Measurements from ENCODE around the gene ADCY9.

Gene ADCY9

DNA sequence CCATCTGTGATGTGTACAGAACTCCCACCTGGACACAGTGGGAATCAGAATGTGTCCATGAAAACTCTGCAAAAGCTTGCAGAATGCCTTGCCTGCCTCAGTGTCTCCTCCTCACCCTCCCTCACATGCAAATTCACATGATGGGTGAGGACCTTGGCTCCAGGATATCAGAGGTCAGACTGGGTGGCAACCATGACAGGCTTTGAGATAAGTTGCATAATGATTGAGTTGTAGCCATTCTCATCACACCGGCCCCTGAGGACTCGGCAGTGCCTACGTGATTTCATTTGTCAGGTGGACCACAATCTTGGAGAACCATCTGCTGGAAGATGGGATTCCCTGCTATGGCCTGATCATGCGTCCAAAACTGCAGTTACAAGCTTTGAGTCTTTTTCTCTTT is 3.9 kb upstream of the ADCY9 start:
- no peak for DNase-seq

DNA sequence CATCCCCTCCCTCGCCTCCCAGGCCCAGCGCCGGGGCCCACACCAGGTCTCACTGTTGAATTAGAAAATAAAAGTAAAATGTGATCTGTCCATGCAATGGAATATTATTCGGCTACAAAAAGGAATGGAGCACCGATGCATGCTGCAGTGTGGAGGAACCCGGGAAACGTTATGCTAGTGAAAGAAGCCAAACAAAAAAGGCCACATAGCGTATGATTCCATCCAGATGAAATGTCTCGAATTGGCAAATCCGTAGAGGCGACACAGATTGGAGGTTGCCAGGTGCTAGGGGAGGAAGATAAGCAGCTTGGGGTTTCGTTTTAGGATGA is 972 bp upstream of the ADCY9 start:
- DNase-seq = no peak

DNA sequence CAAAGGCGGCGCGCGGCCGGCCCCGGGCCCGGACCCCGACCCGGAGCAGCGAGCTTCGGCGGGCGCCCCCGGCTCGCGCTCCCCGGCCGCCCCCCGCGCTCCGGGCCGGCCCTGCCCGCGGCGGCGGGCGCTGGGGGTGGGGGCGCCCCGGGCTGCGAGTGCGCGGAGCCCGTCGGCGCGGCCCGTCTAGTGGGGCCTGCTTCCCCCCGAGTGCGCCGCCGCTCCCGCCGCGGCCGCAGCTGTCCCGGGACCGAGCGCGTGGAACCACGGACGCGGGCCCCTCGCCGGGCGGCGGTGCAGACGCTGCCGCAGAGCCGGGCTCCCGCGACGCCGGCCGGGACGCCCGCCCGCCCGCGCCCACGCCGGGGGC is 308 bp downstream of the ADCY9 start:
- DNase-seq = no peak

DNA sequence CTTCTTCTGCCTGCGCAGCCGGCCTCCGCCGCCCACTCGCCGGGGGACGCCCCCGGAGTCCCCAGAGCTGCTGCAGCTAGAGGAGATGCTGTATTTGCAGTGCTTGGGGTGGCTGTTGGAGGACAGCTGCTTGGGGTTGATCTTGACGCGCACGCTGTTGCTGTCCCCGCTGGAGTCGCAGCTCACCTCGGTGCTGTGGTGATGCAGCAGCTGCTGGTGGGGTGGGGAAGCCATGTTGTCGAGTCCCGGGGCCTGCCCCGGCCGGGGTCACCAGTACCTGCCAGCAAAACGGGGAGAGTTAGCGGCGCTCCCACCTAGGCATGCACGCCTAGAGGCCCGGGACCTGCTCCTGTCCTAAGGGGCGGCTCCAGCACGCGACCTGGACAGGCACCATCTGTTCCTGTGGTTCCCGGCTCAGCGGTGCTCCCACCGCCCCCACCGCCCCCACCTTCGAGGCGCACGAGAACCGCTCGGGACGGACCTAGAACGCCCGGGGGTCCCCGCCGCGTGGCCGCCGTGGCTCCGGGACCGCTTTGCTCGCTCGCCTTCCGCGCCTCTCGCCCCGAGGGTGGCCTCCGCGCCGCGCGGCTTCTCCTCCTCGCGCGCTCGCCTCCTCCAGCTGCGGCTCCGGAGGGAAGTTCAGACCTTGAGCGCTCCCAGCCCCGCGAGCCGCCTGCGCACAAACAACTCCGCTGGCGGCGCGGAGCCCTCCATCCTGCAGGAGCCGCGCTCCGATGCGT is 863 bp downstream of the ADCY9 start:
- DNase-seq = no peak

DNA sequence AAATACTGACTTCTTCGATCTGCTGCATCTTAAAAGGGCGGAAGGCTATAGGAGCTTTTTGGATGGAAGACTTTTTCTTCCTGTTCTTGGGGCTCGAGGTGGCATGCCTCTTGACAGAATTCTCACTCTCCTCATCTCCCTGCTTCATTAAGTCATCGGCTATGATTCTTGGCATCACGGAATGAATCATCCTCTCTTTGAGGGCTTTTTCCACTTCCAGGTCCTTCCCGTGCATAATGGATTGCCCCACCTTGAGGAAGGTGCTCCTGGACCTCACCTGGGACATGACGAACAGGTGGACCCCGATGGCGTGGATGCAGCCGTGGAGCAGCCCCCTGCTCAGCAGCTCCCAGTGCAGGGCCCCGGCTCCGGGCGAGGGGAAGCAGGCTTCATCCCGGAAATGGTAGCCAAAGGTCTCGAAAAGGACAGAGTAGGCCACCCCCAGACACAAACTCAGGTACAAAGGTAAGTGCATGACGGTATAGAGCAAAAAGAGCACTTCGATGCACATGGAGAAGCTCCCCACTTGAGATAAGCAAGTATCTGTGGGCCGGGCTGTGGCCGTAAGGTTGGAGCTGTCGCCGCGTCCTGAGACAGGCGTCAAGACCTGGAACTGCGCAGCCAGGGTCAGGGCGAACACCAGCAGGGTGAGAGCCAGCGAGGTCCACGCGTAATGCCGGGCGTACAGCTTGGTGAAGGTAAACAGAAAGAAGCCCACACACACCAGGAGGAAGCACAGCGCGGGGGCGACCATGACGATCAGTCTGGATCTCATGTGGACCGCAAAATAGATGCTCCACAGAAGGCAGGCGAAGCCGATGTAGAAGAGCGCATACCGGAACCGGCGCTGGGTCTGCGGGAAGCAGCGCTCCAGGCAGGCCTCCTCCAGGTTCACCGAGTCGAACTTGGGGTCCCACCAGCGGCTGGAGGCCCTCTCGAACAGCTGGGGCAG is 1.7 kb downstream of the ADCY9 start:
- no peak for DNase-seq

DNA sequence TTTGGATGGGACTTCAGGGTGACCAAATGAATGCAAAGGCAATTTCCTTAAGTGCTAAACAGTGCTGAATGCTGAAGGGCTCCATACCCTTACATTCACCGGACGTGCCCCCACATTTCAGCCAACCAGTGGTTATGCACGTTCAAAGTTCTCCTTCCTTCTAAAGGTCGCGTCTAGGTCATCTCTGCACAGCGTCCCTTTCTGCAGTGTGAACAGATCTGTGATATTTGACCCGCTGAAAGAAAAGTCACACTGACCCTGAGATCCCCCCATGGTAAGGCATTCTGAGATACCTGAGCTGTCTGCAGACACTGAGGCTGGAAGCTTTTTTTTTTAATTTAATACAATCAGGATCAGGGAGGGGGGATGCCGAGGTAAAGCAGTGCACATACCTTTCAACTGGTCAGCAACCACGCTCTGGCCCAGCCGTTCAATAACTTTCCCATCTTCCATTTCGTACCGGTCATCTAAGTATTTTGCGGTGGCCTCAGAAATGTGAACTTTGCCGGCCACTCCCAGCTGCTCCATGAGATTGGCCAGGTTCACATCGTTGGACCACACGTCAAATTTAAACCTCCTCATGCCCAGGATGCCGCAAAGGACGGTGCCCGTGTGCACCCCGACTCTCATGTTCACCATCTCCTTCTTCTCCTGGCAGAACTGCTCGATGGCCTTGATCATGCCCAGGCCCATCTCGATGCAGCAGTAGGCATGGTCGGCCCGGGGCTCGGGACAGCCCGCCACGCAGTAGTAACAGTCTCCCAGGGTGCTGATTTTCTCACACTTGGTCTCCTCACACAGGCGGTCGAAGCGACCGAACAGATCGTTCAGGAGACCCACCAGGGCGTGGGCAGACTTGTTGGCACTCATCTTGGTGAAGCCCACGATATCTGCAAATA is 2.6 kb downstream of the ADCY9 start:
- no peak for DNase-seq

DNA sequence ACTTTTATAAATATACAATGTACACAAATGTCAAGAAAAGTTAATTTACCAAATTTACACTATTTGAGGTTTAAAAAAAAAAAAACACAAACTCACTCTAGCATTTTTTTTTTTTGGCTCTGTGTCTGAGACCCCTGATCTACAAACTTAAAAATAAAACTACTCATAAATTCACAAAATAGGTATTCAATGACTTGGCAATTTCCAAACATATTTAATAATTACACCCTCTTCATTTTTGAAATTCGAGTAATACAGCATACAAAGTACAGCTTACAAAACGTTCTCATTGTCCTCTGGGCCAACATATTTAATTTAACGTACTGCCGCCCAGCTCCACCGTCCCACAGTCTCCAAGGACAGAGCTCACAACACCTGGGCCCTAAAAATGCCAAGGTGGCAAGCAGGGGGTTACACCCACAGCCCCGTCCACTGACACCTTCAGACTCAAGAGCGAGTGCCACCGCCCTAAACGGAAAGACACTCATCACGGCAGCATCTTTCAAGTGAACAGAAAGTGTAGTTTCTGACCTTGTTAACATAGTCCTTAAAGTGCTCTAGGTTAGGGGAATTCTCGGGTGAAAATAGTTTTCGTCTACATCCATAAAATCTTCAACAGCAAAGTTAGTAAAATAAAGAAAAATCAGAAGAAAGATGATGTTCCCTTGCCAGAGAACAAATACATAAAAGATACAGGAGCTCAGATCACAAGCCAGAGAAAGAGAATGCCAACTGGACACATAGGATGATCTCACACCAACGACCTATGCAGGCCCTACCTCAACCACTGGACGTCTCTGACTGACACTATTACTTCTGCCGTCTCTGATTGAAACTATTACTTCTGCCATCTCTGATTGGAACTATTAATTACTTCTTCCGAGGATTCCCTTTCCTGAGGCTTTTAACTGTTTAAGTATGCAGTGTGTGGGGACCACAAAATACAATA is 4.2 kb downstream of the ADCY9 start:
- DNase-seq = no peak

DNA sequence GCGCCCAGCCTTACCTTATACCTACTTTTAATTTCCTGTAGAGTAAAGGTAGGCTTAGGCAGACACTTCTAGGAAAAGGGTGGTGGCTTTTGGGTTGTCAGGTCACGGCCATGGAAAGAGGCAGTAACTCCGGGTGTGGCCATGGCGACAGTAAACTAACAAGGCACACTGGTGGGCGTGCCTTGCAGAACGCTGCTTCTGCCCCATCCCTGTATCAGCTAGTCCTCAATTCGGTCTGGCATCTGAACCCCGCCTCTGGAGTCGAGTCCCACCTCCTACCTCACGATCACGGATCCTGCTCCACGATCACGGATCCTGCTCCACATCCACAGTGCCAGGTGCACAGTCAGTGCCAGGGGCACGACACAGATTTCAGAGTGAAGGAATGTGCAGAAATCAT is 5.6 kb downstream of the ADCY9 start:
- no peak for DNase-seq

DNA sequence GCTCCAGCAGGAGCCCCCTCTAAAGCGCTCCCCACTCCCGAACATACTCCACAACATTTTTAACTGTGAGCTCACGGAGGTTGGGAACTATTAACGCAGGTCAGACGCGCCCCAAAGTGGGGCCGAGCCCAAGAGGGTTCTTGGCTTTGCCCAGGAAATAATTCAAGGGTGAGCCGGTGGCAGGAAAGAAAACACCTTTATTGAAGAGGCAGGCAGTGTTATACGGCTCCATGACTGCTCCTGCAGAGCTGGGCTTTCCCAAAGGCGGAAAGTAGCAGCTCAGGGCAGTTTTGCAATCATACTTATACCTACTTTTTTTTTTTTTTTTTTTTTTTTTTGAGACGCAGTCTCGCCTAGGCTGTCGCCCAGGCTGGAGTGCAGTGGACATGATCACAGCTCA is 6.2 kb downstream of the ADCY9 start:
- DNase-seq = no peak

DNA sequence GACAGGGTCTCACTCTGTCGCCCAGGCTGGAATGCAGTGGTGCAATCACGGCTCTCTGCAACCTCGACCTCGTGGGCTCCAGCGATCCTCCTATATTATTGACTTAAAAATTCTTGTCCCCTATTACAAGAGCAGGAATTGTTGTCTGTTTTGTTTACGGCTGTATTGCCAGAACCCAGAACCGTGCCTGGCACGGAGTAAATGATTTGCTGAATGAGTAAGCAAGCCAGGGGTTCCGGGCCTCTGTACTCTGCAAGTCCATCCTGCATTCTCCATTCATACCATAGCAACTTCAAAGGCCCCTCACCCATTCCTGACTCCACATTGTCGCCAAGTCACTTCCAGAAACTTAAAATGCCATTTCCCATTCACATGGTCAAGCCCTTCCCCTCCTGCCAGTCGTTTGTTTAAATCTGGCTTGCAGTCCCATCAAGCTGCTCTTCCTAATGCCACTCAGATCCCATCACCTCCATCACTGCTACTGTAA is 6.9 kb downstream of the ADCY9 start:
- DNase-seq = no peak

DNA sequence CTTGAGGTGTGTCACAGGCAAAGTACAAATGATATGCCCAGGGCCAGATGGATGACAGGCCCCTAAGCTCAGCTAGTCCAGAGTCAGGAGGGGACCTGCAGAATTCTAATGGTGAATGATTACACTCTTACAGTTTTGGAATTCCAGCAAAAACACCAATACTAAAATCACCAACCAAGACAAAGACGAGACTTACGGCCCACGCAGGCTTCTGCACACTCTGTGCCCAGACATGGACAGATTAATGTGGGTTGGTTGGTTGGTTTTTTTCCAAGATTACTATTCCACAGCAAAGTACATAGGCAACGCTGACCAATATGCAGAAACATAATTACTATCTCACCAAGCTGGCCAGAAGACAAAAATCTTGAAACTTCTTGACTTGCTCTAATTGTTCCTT is 9.7 kb downstream of the ADCY9 start:
- no peak for DNase-seq

DNA sequence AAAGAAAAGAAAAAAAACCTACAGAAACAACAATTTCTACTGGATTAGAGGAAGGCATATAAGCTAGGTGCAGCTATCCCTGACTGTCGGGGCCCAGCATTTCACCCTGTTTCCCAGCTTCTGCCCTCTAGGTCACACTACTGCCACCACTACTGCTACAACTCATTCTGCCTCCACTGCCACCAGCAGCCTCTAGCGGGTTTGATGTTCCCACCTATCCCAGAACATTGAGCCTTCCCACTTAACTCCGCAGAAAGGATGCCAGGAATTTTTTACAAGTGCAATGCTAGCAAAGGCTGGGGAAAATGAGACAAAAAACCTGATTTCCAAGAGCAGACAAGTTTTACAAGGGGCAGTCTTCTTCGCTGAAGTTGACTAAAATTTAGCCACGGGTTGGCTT is 10.4 kb downstream of the ADCY9 start:
- DNase-seq = no peak

DNA sequence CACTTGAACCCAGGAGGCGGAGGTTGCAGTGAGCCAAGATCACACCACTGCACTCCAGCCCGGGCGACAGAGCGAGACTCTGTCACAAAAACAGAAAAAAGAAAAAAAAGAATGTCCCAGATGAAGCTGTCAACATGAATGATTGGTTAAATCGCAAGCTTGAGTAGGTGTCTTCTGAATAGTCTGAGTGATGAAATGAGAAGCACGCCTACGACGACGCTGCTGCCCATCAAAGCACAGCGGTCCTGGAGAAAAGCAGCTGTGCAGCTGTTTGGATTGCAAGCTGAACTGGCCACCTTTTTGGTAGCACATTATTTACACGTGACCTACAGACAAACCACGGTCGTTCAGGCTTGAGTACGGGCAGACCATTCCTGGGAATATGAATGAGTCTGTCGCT is 12.5 kb downstream of the ADCY9 start:
- DNase-seq = no peak

DNA sequence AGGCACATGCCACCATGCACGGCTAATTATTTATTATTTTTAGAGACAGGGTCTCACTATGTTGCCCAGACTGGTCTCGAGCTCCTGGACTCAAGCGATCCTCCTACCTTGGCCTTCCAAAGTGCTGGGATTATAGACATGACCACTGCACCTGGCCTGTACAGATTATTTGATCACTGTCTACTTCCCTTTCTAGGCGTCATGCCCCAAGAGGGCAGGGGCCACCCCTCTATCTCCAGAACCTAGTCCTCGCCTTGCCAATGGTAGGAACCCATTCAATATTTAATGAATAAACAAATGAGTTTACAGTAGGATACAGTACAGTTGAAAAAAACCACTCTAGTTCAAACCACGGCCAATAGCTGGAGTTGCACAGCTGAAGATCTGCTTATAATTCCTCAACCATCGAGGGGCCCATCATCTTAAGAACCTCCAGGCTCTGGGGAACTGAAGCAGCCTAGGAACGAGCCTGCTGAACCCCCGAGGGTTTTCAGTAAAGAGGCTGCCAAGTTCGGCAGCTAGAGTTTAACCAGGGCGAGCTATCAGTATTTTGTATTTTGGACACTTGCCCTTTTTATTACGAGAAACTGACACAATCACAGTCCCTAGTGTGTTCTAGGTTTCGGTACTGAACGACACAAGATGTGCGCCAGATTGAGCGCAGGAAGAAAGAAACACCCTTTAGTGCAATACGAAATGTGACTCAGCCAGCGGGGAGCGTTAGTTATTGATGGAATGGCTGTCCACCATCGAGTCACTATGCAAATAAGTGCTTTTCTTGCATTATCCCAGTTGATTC is 14.6 kb downstream of the ADCY9 start:
- no peak for DNase-seq

DNA sequence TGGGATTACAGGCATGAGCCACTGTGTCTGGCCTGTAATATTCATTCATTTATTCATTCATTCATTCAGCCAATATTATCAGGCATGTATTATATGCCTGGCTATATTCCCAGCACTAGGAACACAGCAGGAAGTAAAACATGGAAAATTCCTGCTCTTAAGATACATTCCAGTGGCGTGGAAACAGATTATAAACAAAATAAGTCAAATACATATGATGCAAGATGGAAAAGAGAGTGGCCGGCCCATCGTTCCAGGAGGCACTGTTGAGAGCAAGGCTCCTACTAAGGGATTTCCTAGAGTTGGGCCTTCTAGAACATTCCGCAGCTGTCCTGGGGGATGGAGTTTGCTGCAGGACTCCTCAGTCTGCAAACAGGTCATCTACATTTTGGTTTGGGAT is 17.7 kb downstream of the ADCY9 start:
- no peak for DNase-seq

DNA sequence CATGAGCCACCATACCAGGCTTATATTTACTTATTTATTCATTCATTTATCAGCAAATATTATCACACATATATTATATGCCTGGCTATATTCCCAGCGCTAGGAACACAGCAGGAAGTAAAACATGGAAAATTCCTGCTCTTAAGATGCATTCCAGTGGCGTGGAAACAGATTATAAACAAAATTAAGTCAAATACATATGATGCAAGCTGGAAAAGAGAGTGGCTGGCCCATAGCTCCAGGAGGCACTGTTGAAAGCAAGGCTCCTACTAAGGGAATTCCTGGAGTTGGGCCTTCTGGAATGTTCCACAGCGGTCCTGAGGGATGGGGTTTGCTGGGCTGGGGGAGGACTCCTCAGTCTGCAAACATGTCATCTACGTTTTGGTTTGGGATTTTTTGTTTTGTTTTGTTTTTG is 18.4 kb downstream of the ADCY9 start:
- no peak for DNase-seq

DNA sequence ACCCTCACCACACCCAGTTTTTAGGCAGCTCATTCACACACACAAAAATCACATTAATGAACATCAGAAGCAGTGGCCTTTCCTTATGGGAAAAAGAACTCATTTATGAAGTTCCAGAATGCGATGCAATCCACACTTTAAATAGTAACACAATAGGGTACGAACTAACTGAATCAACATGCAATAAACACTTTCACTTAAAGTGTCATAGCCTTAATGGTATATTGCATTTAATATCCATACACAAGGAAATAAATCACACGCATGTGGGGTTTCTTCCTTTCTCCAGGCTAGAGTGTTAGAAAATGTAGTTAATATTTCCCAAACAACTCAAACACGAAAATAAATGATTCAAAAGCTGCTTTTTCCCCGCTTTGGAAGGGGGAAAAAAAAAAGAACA is 19.7 kb downstream of the ADCY9 start:
- no peak for DNase-seq

DNA sequence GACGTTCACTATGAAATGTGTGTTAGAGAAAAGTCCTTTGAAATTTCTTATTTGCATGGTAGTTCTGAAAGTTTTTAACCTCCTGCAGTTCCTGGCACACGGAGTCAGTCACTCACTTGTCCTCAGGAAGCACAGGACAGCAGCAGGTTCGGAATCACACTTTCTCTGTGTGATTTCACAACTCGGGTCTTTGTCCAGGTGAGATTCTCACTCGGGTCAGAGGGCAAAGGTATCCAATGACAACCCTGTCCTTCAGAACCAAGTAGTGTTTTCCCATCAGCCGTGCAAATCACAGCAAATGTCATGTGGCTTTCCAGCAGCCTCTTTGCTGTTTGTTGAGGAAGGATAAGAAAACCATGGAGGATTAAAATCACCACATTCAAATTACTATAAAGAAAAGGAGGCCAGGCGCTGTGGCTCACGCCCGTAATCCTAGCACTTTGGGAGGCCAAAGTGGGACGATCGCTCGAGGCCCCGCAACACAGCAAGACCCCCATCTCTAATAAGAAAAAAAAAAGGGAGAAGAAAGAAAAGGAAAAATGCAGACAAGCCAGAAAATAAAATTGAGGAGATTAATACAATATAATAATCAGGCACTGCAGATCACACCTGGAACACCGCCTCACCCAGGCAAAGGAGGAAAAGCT is 22.0 kb downstream of the ADCY9 start:
- DNase-seq = no peak

DNA sequence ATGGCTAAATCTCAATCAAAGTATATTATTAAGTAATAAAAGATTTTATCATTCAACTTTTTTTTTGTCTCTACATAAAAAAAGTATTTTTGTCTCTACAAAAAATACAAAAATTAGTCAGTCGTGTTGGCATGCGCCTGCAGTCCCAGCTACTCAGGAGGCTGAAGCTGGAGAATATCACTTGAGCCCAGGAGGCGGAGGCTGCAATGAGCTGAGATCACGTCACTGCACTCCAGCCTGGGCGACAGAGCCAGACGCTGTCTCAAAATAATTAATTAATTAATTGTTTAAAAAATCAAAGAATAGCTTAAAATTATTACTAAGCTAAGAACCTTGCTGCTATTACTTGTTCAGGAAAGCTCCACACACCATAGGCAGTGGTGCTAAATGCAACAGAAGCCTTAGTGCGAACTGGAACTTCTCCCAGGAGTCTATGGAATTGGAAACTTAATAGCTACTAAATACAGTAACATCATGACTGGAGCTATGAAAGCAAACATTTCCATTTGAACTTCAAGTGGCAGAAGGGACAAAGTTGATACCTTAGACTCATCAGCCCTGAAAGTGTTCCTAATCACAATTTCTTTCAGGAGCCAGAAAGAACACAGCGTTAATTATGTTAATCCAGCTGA is 22.6 kb downstream of the ADCY9 start:
- no peak for DNase-seq

Measured in hippocampal formation (tissue), 2 donors.